Measurements from ENCODE around the gene AATF. TPM values are rescaled to one million over a fixed set of nuclear protein-coding genes. Genes with fewer than 3 reads are reported as not detected.
A peak's percentile ranks its signal among the peaks of the same experiment; 100 is the strongest.

The AATF gene
- total and polyA plus RNA-seq, 10 donors, result 28.7 to 59.0 (median 35.2) TPM

DNA sequence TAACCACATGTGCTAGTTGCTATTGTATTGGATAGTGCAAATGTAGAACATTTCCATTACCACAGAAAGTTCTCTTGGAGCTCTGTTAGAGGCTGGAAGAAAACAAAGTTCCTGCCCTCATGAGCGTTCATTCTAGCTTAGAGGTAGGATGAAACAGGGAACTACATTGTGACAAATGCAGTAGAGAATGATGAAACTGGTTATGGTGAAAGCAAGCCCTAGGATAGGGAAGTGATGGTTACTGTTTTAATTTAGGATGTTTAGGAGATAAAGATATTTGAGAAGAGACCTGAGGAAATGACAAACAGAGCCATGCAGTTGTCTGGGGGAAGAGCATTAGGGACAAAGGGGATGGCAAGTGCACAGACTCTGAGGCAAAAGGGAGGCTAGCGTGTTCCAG is 50.7 kb downstream of the AATF start:
- DNase-seq, result no peak
- WGBS, 5 donors, result 70 to 89% (median 75%) methylated on average over 2 of the region's 2 CpGs

DNA sequence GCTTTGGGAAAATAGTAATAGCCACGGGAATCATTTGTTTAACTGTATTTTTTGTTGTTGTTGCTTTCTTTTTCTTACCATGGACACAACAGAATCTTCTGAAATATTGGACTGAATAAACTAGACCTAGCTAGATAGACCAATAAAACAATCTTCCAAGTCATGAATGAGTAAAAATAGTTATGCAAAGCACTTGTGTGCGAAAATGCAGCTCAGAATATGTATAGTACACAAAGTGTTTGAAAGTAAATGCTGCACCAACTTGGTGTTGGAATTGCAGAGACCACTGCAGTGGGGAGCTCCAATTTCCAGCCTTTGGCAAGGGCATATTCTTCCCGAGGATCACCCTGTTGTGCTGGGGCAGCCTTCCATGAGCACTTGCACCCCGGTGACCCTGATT is 68.0 kb downstream of the AATF start:
- Histone ChIP-seq H3K36me3 (peaks cover 0 to 51% (median 8%) of the 10 kb centered on the region in 6 donors), H3K4me1 (peaks cover 0 to 6% (median 0%) of the 10 kb centered on the region in 6 donors), H3K27ac (no peak overlapping the region), H3K4me3 (no peak overlapping the region), H3K27me3 (replicated peaks in 1 of 7) (no peaks in the 10 kb centered on the region), H3K9me3 (no peaks in the 10 kb centered on the region)
- intact Hi-C loops (cut with DNase I; ENCODE audit: low total_unique reads), result no loop called here
- 76 to 95% (median 90%) methylated on average over 4 of the region's 4 CpGs for WGBS, 5 donors
- TF ChIP-seq POLR2AphosphoS5 (IDR thresholded peaks at IDR 0.05) (no peak), POLR2A (IDR thresholded peaks at IDR 0.05) (no peak), CTCF (IDR thresholded peaks at IDR 0.05 in 8 of 11, conservative IDR thresholded peaks at IDR 0.05 in 3 of 11) (no peak)
- no peak for DNase-seq

More for the DNA sequence above, 50.7 kb downstream of the AATF start:
- H3K27me3 ChIP-seq (replicated peaks in 1 of 7), result no peaks in the 10 kb centered on the region
- peaks cover 0 to 8% (median 0%) of the 10 kb centered on the region in 6 donors for H3K4me1 ChIP-seq
- peak overlapping the region in 4 of 8 donors; percentile 11 to 74 (median 36) for H3K27ac ChIP-seq
- H3K36me3 ChIP-seq, result peaks cover 0 to 91% (median 48%) of the 10 kb centered on the region in 6 donors
- H3K9me3 ChIP-seq, result peaks cover 0 to 14% (median 10%) of the 10 kb centered on the region in 8 donors
- no peak for TF ChIP-seq POLR2AphosphoS5 (IDR thresholded peaks at IDR 0.05)
- TF ChIP-seq POLR2A (IDR thresholded peaks at IDR 0.05), result no peak
- TF ChIP-seq CTCF (IDR thresholded peaks at IDR 0.05 in 8 of 11, conservative IDR thresholded peaks at IDR 0.05 in 3 of 11), result no peak
- no peak overlapping the region for H3K4me3 ChIP-seq
- intact Hi-C loops (cut with DNase I; ENCODE audit: low total_unique reads), result no loop called here

GRCh38 chr17:37017404-37017803 is 68.7 kb downstream of the AATF start:
- no peak for DNase-seq
- TF ChIP-seq CTCF (IDR thresholded peaks at IDR 0.05 in 8 of 11, conservative IDR thresholded peaks at IDR 0.05 in 3 of 11) (no peak), POLR2AphosphoS5 (IDR thresholded peaks at IDR 0.05) (no peak), POLR2A (IDR thresholded peaks at IDR 0.05) (no peak)
- intact Hi-C loops (cut with DNase I; ENCODE audit: low total_unique reads), result no loop called here
- H3K27ac ChIP-seq, result no peak overlapping the region
- H3K27me3 ChIP-seq (replicated peaks in 1 of 7), result no peaks in the 10 kb centered on the region
- WGBS, 5 donors, result 90 to 100% (median 97%) methylated on average over 1 of the region's 1 CpG
- H3K4me3 ChIP-seq, result no peak overlapping the region
- H3K4me1 ChIP-seq, result peaks cover 0 to 6% (median 0%) of the 10 kb centered on the region in 6 donors
- peaks cover 0 to 57% (median 8%) of the 10 kb centered on the region in 6 donors for H3K36me3 ChIP-seq
- no peaks in the 10 kb centered on the region for H3K9me3 ChIP-seq

DNA sequence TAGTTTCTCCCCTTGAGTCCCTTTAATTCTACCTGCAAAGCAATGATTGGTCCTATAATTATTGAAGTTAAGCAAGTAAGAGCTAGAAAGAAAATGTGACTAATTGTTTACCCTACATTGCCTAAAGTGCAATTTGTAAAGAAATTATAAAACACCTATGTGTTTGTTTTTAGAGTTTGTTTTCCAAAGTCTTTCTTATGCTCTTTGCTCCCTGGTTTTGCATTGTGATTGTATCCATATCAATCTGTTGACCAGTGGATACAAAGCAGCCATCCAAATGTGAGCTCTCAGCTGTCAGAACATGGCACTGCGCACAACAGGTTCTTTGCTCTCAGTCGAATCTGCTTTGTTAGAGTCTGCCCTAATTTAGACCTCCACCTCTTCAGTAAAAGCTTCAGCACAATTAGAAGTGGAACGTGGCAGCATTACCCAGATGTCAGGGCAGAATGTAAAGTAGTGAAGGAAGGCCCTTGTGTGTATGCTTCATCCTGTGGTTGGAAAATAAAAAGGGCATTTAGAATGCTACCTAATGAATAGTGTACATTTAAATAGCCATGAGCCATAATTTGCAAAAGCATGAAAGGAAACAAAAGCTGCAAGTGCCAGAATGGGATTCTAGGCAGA is 70.5 kb downstream of the AATF start:
- Histone ChIP-seq H3K4me1 (peaks cover 0 to 6% (median 0%) of the 10 kb centered on the region in 6 donors), H3K27ac (no peak overlapping the region), H3K9me3 (no peaks in the 10 kb centered on the region), H3K27me3 (replicated peaks in 1 of 7) (no peaks in the 10 kb centered on the region), H3K36me3 (peaks cover 0 to 69% (median 6%) of the 10 kb centered on the region in 6 donors), H3K4me3 (no peak overlapping the region)
- intact Hi-C loops (cut with DNase I; ENCODE audit: low total_unique reads), result no loop called here
- TF ChIP-seq CTCF (IDR thresholded peaks at IDR 0.05 in 8 of 11, conservative IDR thresholded peaks at IDR 0.05 in 3 of 11) (no peak), POLR2AphosphoS5 (IDR thresholded peaks at IDR 0.05) (no peak), POLR2A (IDR thresholded peaks at IDR 0.05) (no peak)
- WGBS, 5 donors, result 88 to 99% (median 93%) methylated on average over 3 of the region's 3 CpGs
- no peak for DNase-seq
